ENCODE data around the gene ZDHHC11. TPM values are rescaled to one million over a fixed set of nuclear protein-coding genes. Genes with fewer than 3 reads are reported as not detected.
"Not testable (repeated sequence)": the region's sequence is repeated elsewhere in the genome, so short reads cannot be mapped to it uniquely, and the experiment has no call there.

Gene ZDHHC11
- total RNA-seq, 1 experiment from 2014 or later: 26.0 TPM

- BruUV-seq (replicated peaks); H3K27me3 ChIP-seq (ENCODE audit: low read length); POLR2A ChIA-PET (ENCODE audit: unreplicated experiment); H4K20me1 ChIP-seq (ENCODE audit: low read length); H3K79me2 ChIP-seq (ENCODE audit: low read length); intact Hi-C loops (cut with micrococcal nuclease); H3K9me3 ChIP-seq (ENCODE audit: low read length); H3K9ac ChIP-seq (ENCODE audit: low read length); CTCF ChIA-PET; H3K4me3 ChIP-seq (ENCODE audit: low read length); H2AFZ ChIP-seq (ENCODE audit: low read length); H3K36me3 ChIP-seq (ENCODE audit: low read depth, low read length); H3K4me1 ChIP-seq (ENCODE audit: insufficient read depth, low read length); DNase-seq; H3K27ac ChIP-seq (ENCODE audit: low read length); H3K4me2 ChIP-seq (ENCODE audit: low read length); H3K9me2 ChIP-seq (replicated peaks; ENCODE audit: low read length); H3F3A ChIP-seq (ENCODE audit: low read length, unreplicated experiment): not testable (repeated sequence)
- ATAC-seq: peak; percentile 25
Measured at GRCh38 chr5:783049-783802, 67.6 kb downstream of the ZDHHC11 start.

GRCh38 chr5:782356-782755 is 68.4 kb downstream of the ZDHHC11 start:
- H4K20me1 ChIP-seq (ENCODE audit: low read length); H3K9me3 ChIP-seq (ENCODE audit: low read length); ATAC-seq; H3K79me2 ChIP-seq (ENCODE audit: low read length); POLR2A ChIA-PET (ENCODE audit: unreplicated experiment); H3K4me1 ChIP-seq (ENCODE audit: insufficient read depth, low read length); H3F3A ChIP-seq (ENCODE audit: low read length, unreplicated experiment); H3K27me3 ChIP-seq (ENCODE audit: low read length); DNase-seq; intact Hi-C loops (cut with micrococcal nuclease); H3K9me2 ChIP-seq (replicated peaks; ENCODE audit: low read length); H3K4me2 ChIP-seq (ENCODE audit: low read length); H3K27ac ChIP-seq (ENCODE audit: low read length); H2AFZ ChIP-seq (ENCODE audit: low read length); H3K4me3 ChIP-seq (ENCODE audit: low read length); H3K9ac ChIP-seq (ENCODE audit: low read length); BruUV-seq (replicated peaks); H3K36me3 ChIP-seq (ENCODE audit: low read depth, low read length); CTCF ChIA-PET: not testable (repeated sequence)

- CTCF ChIA-PET; DNase-seq; H3K27me3 ChIP-seq (ENCODE audit: low read length); H3K79me2 ChIP-seq (ENCODE audit: low read length); H3K9ac ChIP-seq (ENCODE audit: low read length); ATAC-seq; H4K20me1 ChIP-seq (ENCODE audit: low read length); H3K4me2 ChIP-seq (ENCODE audit: low read length); H3K4me1 ChIP-seq (ENCODE audit: insufficient read depth, low read length); H3K9me2 ChIP-seq (replicated peaks; ENCODE audit: low read length); H2AFZ ChIP-seq (ENCODE audit: low read length); BruUV-seq (replicated peaks); intact Hi-C loops (cut with micrococcal nuclease); H3K36me3 ChIP-seq (ENCODE audit: low read depth, low read length); POLR2A ChIA-PET (ENCODE audit: unreplicated experiment); H3K27ac ChIP-seq (ENCODE audit: low read length); H3F3A ChIP-seq (ENCODE audit: low read length, unreplicated experiment); H3K4me3 ChIP-seq (ENCODE audit: low read length); H3K9me3 ChIP-seq (ENCODE audit: low read length): not testable (repeated sequence)
Measured at GRCh38 chr5:780571-780970, 70.2 kb downstream of the ZDHHC11 start.

- ATAC-seq; H3K79me2 ChIP-seq (ENCODE audit: low read length); H3K9me2 ChIP-seq (replicated peaks; ENCODE audit: low read length); DNase-seq; H3K4me3 ChIP-seq (ENCODE audit: low read length); CTCF ChIA-PET; H3F3A ChIP-seq (ENCODE audit: low read length, unreplicated experiment); H3K4me1 ChIP-seq (ENCODE audit: insufficient read depth, low read length); H4K20me1 ChIP-seq (ENCODE audit: low read length); H3K27ac ChIP-seq (ENCODE audit: low read length); H3K36me3 ChIP-seq (ENCODE audit: low read depth, low read length); H3K27me3 ChIP-seq (ENCODE audit: low read length); H3K9ac ChIP-seq (ENCODE audit: low read length); intact Hi-C loops (cut with micrococcal nuclease); POLR2A ChIA-PET (ENCODE audit: unreplicated experiment); BruUV-seq (replicated peaks); H2AFZ ChIP-seq (ENCODE audit: low read length); H3K4me2 ChIP-seq (ENCODE audit: low read length); H3K9me3 ChIP-seq (ENCODE audit: low read length): not testable (repeated sequence)
Measured at GRCh38 chr5:778967-779366, 71.8 kb downstream of the ZDHHC11 start.

- H3K27me3 ChIP-seq (ENCODE audit: low read length); H3K4me2 ChIP-seq (ENCODE audit: low read length); H3K4me3 ChIP-seq (ENCODE audit: low read length); H2AFZ ChIP-seq (ENCODE audit: low read length); BruUV-seq (replicated peaks); H3K4me1 ChIP-seq (ENCODE audit: insufficient read depth, low read length); H3K36me3 ChIP-seq (ENCODE audit: low read depth, low read length); H3K9me2 ChIP-seq (replicated peaks; ENCODE audit: low read length); ATAC-seq; H3K9ac ChIP-seq (ENCODE audit: low read length); H3K27ac ChIP-seq (ENCODE audit: low read length); H3K9me3 ChIP-seq (ENCODE audit: low read length); CTCF ChIA-PET; H3K79me2 ChIP-seq (ENCODE audit: low read length); H4K20me1 ChIP-seq (ENCODE audit: low read length); POLR2A ChIA-PET (ENCODE audit: unreplicated experiment); DNase-seq; H3F3A ChIP-seq (ENCODE audit: low read length, unreplicated experiment); intact Hi-C loops (cut with micrococcal nuclease): not testable (repeated sequence)
Measured at GRCh38 chr5:778421-778820, 72.4 kb downstream of the ZDHHC11 start.
